HEK293 (cell line): ENCODE data around the gene PANK4.

Experiments
- CTCF ChIA-PET: fragments of 350-600 bp; formaldehyde crosslinking; extraction: SDS; loops from one replicate; lab custom pipeline; 2021; ENCODE audit warnings: antibody characterized with exemption; lab: Yijun Ruan, JAX
- POLR2A ChIA-PET: fragments of 300-600 bp; formaldehyde crosslinking; extraction: SDS; loops from one replicate; lab custom pipeline; 2020; ENCODE audit warnings: antibody characterized with exemption, inconsistent platforms; lab: Yijun Ruan, JAX
- H3K27ac ChIP-seq: fragments of 200-500 bp; sonication (Bioruptor generic); 2 replicates; pipeline ENCODE4 v1.5.1; 2014; ENCODE audit warnings: low read depth, low read length, control low read depth, inconsistent platforms; ENCODE audit errors: extremely low read depth
- H3K36me3 ChIP-seq, 2 experiments: fragments of 200-500 bp in 1 of 2; sonication (Bioruptor generic) in 1 of 2; 1 replicate in 1 of 2; 2 replicates in 1 of 2; pipeline ENCODE4 v1.5.1; 2014 to 2017; ENCODE audit warnings: inconsistent platforms in 2 of 2, low read length in 2 of 2; ENCODE audit not compliant: control insufficient read depth in 2 of 2, insufficient read depth in 1 of 2
- H3K4me1 ChIP-seq: fragments of 200-500 bp; sonication (Bioruptor generic); 2 replicates; pipeline ENCODE4 v1.5.1; 2014; ENCODE audit warnings: mild to moderate bottlenecking, low read length, inconsistent platforms; ENCODE audit not compliant: control insufficient read depth, insufficient read depth
- H3K4me3 ChIP-seq: 2 replicates; pipeline ENCODE4 v1.5.1; 2011; ENCODE audit warnings: low read depth, mild to moderate bottlenecking, control low read depth, low read length, moderate library complexity
- H3K9me3 ChIP-seq: fragments of 200-500 bp; sonication (Bioruptor generic); 2 replicates; pipeline ENCODE4 v1.5.1; 2014; ENCODE audit warnings: low read depth, low read length, inconsistent platforms; ENCODE audit not compliant: control insufficient read depth, insufficient read depth
- HIC1 ChIP-seq: fragments of 450-650 bp; formaldehyde crosslinking; IDR thresholded peaks from 2 replicates; pipeline ENCODE4 v1.5.1; 2016; ENCODE audit warnings: missing biosample characterization, missing genetic modification characterization
- HOXA7 ChIP-seq: sonication (generic); formaldehyde crosslinking; IDR thresholded peaks from 2 replicates; pipeline ENCODE4 v1.8.1; 2022; ENCODE audit warnings: missing genetic modification reagents, borderline replicate concordance
- SP3 ChIP-seq: fragments of 450-650 bp; formaldehyde crosslinking; IDR thresholded peaks from 2 replicates; pipeline ENCODE4 v1.5.1; 2016; ENCODE audit warnings: missing biosample characterization, missing genetic modification characterization
- SP7 ChIP-seq: fragments of 450-650 bp; formaldehyde crosslinking; IDR thresholded peaks from 2 replicates; pipeline ENCODE4 v1.5.1; 2016; ENCODE audit warnings: missing biosample characterization, missing genetic modification characterization
- ZNF112 ChIP-seq: fragments of 450-650 bp; formaldehyde crosslinking; IDR thresholded peaks from 2 replicates; pipeline ENCODE4 v1.5.0; 2017; ENCODE audit warnings: missing biosample characterization, missing genetic modification characterization
- ZNF138 ChIP-seq: fragments of 450-650 bp; formaldehyde crosslinking; IDR thresholded peaks from 2 replicates; pipeline ENCODE4 v1.5.1; 2016; ENCODE audit warnings: missing biosample characterization, missing genetic modification characterization, borderline replicate concordance
- ZNF18 ChIP-seq: fragments of 450-650 bp; formaldehyde crosslinking; IDR thresholded peaks from 2 replicates; pipeline ENCODE4 v1.5.1; 2016; ENCODE audit warnings: missing biosample characterization, missing genetic modification characterization
- ZNF23 ChIP-seq: fragments of 450-650 bp; formaldehyde crosslinking; IDR thresholded peaks from 2 replicates; pipeline ENCODE4 v1.5.1; 2016; ENCODE audit warnings: missing biosample characterization, missing genetic modification characterization, borderline replicate concordance
- ZNF335 ChIP-seq: fragments of 450-650 bp; formaldehyde crosslinking; conservative IDR thresholded peaks from 2 replicates; pipeline ENCODE4 v1.5.1; 2016; ENCODE audit warnings: missing biosample characterization, missing genetic modification characterization
- ZNF558 ChIP-seq: fragments of 450-650 bp; formaldehyde crosslinking; IDR thresholded peaks from 2 replicates; pipeline ENCODE4 v1.5.1; 2016; ENCODE audit warnings: missing biosample characterization, missing genetic modification characterization
- ZNF600 ChIP-seq: fragments of 450-650 bp; formaldehyde crosslinking; IDR thresholded peaks from 2 replicates; pipeline ENCODE4 v1.5.1; 2016; ENCODE audit warnings: missing biosample characterization, missing genetic modification characterization
- ZNF645 ChIP-seq: fragments of 450-650 bp; formaldehyde crosslinking; IDR thresholded peaks from 2 replicates; pipeline ENCODE4; 2016; ENCODE audit warnings: missing biosample characterization, missing genetic modification characterization
- ZNF658 ChIP-seq: fragments of 450-650 bp; formaldehyde crosslinking; IDR thresholded peaks from 2 replicates; pipeline ENCODE4; 2016; ENCODE audit warnings: missing biosample characterization, missing genetic modification characterization
- ZNF747 ChIP-seq: fragments of 450-650 bp; formaldehyde crosslinking; IDR thresholded peaks from 2 replicates; pipeline ENCODE4 v1.5.1; 2016; ENCODE audit warnings: missing biosample characterization, missing genetic modification characterization
- ZNF791 ChIP-seq: fragments of 450-650 bp; formaldehyde crosslinking; IDR thresholded peaks from 2 replicates; pipeline ENCODE4 v1.5.1; 2016; ENCODE audit warnings: missing biosample characterization, missing genetic modification characterization
- ZNF830 ChIP-seq: fragments of 450-650 bp; IDR thresholded peaks from 2 replicates; pipeline ENCODE4 v1.5.0; 2018; ENCODE audit warnings: missing biosample characterization, missing genetic modification characterization, low read depth, mild to moderate bottlenecking, moderate library complexity

PANK4 gene

GRCh38 chr1:2509589-2509988 is 16.8 kb downstream of the PANK4 start:
- H3K27ac ChIP-seq, result no peak overlapping the region
- ChIA-PET CTCF (interaction anchor here (0.7 kb wide), 1 partner anchor 38 kb away, joined by 5 read pairs; no protein-coding TSS in a partner anchor), POLR2A (interaction anchor here (1.3 kb wide), 1 partner anchor 17 kb away, joined by 5 read pairs; the partner anchor contains the start of gene PANK4)
- H3K4me1 ChIP-seq, result no peaks in the 10 kb centered on the region
- H3K36me3 ChIP-seq, result peaks cover 0 to 74% of the 10 kb centered on the region in 2 experiments; a peak in 1 of 3 replicates
- H3K4me3 ChIP-seq, result no peak overlapping the region
- no peaks in the 10 kb centered on the region for H3K9me3 ChIP-seq
- no peak for TF ChIP-seq ZNF658 (tag by site-specific recombination)
- TF ChIP-seq ZNF335 (tag by site-specific recombination), result no peak
- TF ChIP-seq ZNF830 (tag by site-specific recombination), result no peak
- no peak for TF ChIP-seq ZNF18 (tag by site-specific recombination)
- TF ChIP-seq ZNF558 (tag by site-specific recombination), result no peak
- TF ChIP-seq ZNF23 (tag by site-specific recombination), result no peak
- TF ChIP-seq ZNF138 (tag by site-specific recombination), result no peak
- no peak for TF ChIP-seq HOXA7 (CRISPR knock-in tag)
- TF ChIP-seq SP3 (tag by site-specific recombination), result no peak
- no peak for TF ChIP-seq ZNF791 (tag by site-specific recombination)

GRCh38 chr1:2508751-2509150 is 17.6 kb downstream of the PANK4 start:
- H3K36me3 ChIP-seq, result peaks cover 0 to 68% of the 10 kb centered on the region in 2 experiments; a peak in 1 of 3 replicates
- H3K27ac ChIP-seq, result no peak overlapping the region
- POLR2A ChIA-PET, result interaction anchor here (1.3 kb wide), 1 partner anchor 18 kb away, joined by 5 read pairs; the partner anchor contains the start of gene PANK4
- no peak overlapping the region for H3K4me3 ChIP-seq
- CTCF ChIA-PET, result interaction anchor here (0.7 kb wide), 1 partner anchor 39 kb away, joined by 5 read pairs; no protein-coding TSS in a partner anchor
- TF ChIP-seq SP7 (tag by site-specific recombination) (no peak), ZNF645 (tag by site-specific recombination) (no peak), ZNF600 (tag by site-specific recombination) (peak; percentile 64; the same call in 1 of the 2 replicates), ZNF112 (tag by site-specific recombination) (no peak)
- no peaks in the 10 kb centered on the region for H3K9me3 ChIP-seq
- H3K4me1 ChIP-seq, result no peaks in the 10 kb centered on the region

DNA sequence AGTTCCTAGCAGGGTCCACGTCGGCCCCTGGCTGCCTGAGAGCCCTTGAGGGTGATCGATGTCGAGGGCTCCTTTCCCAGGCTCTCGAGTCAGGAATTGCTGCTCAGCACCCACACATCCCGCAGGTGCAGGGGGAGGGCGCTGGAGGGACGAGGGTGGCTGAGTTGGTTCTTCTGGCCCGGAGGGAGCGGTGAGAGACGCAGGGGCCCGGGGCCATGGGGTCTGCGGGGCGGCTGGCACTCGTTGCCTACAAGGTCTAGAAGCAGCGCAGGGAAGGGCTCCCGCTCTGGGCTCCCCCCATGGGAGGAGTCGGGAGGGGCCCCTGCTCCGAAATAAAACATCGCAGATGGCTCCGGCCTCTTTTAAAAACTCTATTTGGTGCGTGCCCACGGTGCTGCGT is 18.2 kb downstream of the PANK4 start:
- Histone ChIP-seq H3K4me3 (no peak overlapping the region), H3K27ac (no peak overlapping the region), H3K4me1 (no peaks in the 10 kb centered on the region), H3K36me3 (peaks cover 0 to 63% of the 10 kb centered on the region in 2 experiments; a peak in 1 of 3 replicates), H3K9me3 (no peaks in the 10 kb centered on the region)
- CTCF ChIA-PET, result no interaction called here
- TF ChIP-seq HIC1 (tag by site-specific recombination) (no peak), SP3 (tag by site-specific recombination) (no peak), ZNF747 (tag by site-specific recombination) (no peak)
- POLR2A ChIA-PET, result interaction anchor here (1.2 to 1.5 kb wide), 3 partner anchors 18 to 38 kb away, joined by 4 to 5 read pairs (median 4); partner anchors contain the start of gene PANK4
